Activated B cell treated with CpG ODN at 0.5 μM for 24 hours (primary cell): Measurements from ENCODE around the gene CTLA4. TPM values are rescaled to one million over a fixed set of nuclear protein-coding genes. Genes with fewer than 3 reads are reported as not detected.

ENCODE experiments used
- ATAC-seq: fragments of 200-7000 bp; cut with Tn5 transposase; one replicate; pipeline ENCODE4 v1.10.0; 2021; ENCODE audit warnings: low read depth, mild to moderate bottlenecking, moderate library complexity
- CTCF ChIA-PET: fragments of 350-600 bp; sonication (Branson Sonifier 250); formaldehyde crosslinking; loops from one replicate; lab custom pipeline; 2021; ENCODE audit warnings: antibody characterized with exemption; lab: Charles Lee
- POLR2A ChIA-PET: fragments of 350-600 bp; sonication (Branson Sonifier 250); formaldehyde crosslinking; loops from one replicate; lab custom pipeline; 2021; ENCODE audit warnings: antibody characterized with exemption; lab: Charles Lee
- DNase-seq: peaks from one replicate; pipeline ENCODE4 v3.0.0; 2022
- H3K27ac Mint-ChIP-seq: one replicate; pipeline ENCODE4 v1.8.0; 2020; ENCODE audit warnings: mixed read lengths
- H3K27me3 Mint-ChIP-seq: one replicate; pipeline ENCODE4 v1.8.0; 2021; ENCODE audit warnings: mixed read lengths
- H3K36me3 Mint-ChIP-seq: one replicate; pipeline ENCODE4 v1.8.0; 2021; ENCODE audit warnings: low read depth, mixed read lengths
- H3K4me1 Mint-ChIP-seq: one replicate; pipeline ENCODE4 v1.8.0; 2021; ENCODE audit warnings: mixed read lengths
- H3K4me3 Mint-ChIP-seq: one replicate; pipeline ENCODE4 v1.8.0; 2020; ENCODE audit warnings: mild to moderate bottlenecking, mixed read lengths
- H3K9me3 Mint-ChIP-seq: one replicate; pipeline ENCODE4 v1.8.0; 2020; ENCODE audit warnings: mixed read lengths
- CTCF ChIP-seq: fragments of 200-600 bp; IDR thresholded peaks from one replicate; pipeline ENCODE4 v1.8.0; 2022; ENCODE audit warnings: antibody characterized with exemption, mild to moderate bottlenecking
- intact Hi-C: fragments of 100-400 bp; cut with micrococcal nuclease; formaldehyde crosslinking; loops from one replicate; pipeline ENCODE4 v1.15.1; 2024
- total RNA-seq: library from RNA; stranded (reverse); gene quantifications from 2 replicates; pipeline ENCODE4 v1.2.3, GENCODE V29; 2022

CTLA4 gene
- total RNA-seq, 1 donor from 2014 or later, result 0.55 TPM

- H3K4me3 Mint-ChIP-seq, result no peak overlapping the region
- ATAC-seq, result no peak
- no peaks in the 10 kb centered on the region for H3K9me3 Mint-ChIP-seq
- POLR2A ChIA-PET, result no interaction called here
- no peak for TF ChIP-seq CTCF
- H3K36me3 Mint-ChIP-seq, result no peaks in the 10 kb centered on the region
- CTCF ChIA-PET, result interaction anchor here (0.7 to 2.0 kb wide), 6 partner anchors 38 to 685 kb away, joined by 3 to 6 read pairs (median 4); no protein-coding TSS in a partner anchor
- DNase-seq, result no peak
- intact Hi-C loops, result loop anchor here (1.0 to 5.0 kb wide), 5 partner anchors 39 to 685 kb away; no protein-coding TSS in a partner anchor
- H3K4me1 Mint-ChIP-seq, result peaks cover 16% of the 10 kb centered on the region
- H3K27ac Mint-ChIP-seq, result no peak overlapping the region
- peaks cover 18% of the 10 kb centered on the region for H3K27me3 Mint-ChIP-seq
These were observed 42.4 kb downstream of the CTLA4 start for GRCh38 chr2:203909974-203910373.

GRCh38 chr2:203913947-203914346 lies 46.4 kb downstream of the CTLA4 start:
- TF ChIP-seq CTCF, result no peak
- Mint-ChIP-seq H3K36me3 (no peaks in the 10 kb centered on the region), H3K9me3 (no peaks in the 10 kb centered on the region), H3K4me3 (no peak overlapping the region), H3K27me3 (peaks cover 28% of the 10 kb centered on the region), H3K4me1 (peaks cover 14% of the 10 kb centered on the region), H3K27ac (no peak overlapping the region)
- CTCF ChIA-PET, result no interaction called here
- no peak for DNase-seq
- POLR2A ChIA-PET, result no interaction called here
- intact Hi-C loops, result no loop called here
- no peak for ATAC-seq

- Mint-ChIP-seq H3K4me3 (no peak overlapping the region), H3K4me1 (peaks cover 7% of the 10 kb centered on the region), H3K36me3 (no peaks in the 10 kb centered on the region), H3K27ac (no peak overlapping the region), H3K27me3 (peaks cover 29% of the 10 kb centered on the region), H3K9me3 (no peaks in the 10 kb centered on the region)
- DNase-seq, result no peak
- ChIA-PET POLR2A (interaction anchor here (0.7 kb wide), 1 partner anchor 15 kb away, joined by 3 read pairs; no protein-coding TSS in a partner anchor), CTCF (no interaction called here)
- no peak for ATAC-seq
- intact Hi-C loops, result no loop called here
- TF ChIP-seq CTCF, result no peak
These were observed 47.1 kb downstream of the CTLA4 start for GRCh38 chr2:203914546-203915182.

- Mint-ChIP-seq H3K27ac (no peak overlapping the region), H3K4me3 (no peak overlapping the region), H3K27me3 (peaks cover 29% of the 10 kb centered on the region), H3K9me3 (no peaks in the 10 kb centered on the region), H3K36me3 (no peaks in the 10 kb centered on the region), H3K4me1 (peaks cover 4% of the 10 kb centered on the region)
- intact Hi-C loops, result no loop called here
- ATAC-seq, result no peak
- no peak for DNase-seq
- TF ChIP-seq CTCF, result no peak
- CTCF ChIA-PET, result no interaction called here
- POLR2A ChIA-PET, result no interaction called here
These were observed 47.7 kb downstream of the CTLA4 start for GRCh38 chr2:203915256-203915655.

- ATAC-seq (no peak), DNase-seq (no peak)
- ChIA-PET CTCF (no interaction called here), POLR2A (no interaction called here)
- H3K27me3 Mint-ChIP-seq, result peaks cover 29% of the 10 kb centered on the region
- intact Hi-C loops, result no loop called here
- H3K27ac Mint-ChIP-seq, result no peak overlapping the region
- no peaks in the 10 kb centered on the region for H3K9me3 Mint-ChIP-seq
- no peaks in the 10 kb centered on the region for H3K36me3 Mint-ChIP-seq
- no peak for TF ChIP-seq CTCF
- H3K4me3 Mint-ChIP-seq, result no peak overlapping the region
- H3K4me1 Mint-ChIP-seq, result peaks cover 4% of the 10 kb centered on the region
These were observed 49.2 kb downstream of the CTLA4 start for GRCh38 chr2:203916756-203917155.
